HEK293 (cell line): ENCODE results near the gene PTPRK.

ENCODE experiments used
- CTCF ChIA-PET: fragments of 350-600 bp; formaldehyde crosslinking; extraction: SDS; loops from one replicate; lab custom pipeline; 2021; ENCODE audit warnings: antibody characterized with exemption; lab: Yijun Ruan, JAX
- POLR2A ChIA-PET: fragments of 300-600 bp; formaldehyde crosslinking; extraction: SDS; loops from one replicate; lab custom pipeline; 2020; ENCODE audit warnings: antibody characterized with exemption, inconsistent platforms; lab: Yijun Ruan, JAX
- H3K27ac ChIP-seq: fragments of 200-500 bp; sonication (Bioruptor generic); 2 replicates; pipeline ENCODE4 v1.5.1; 2014; ENCODE audit warnings: low read depth, low read length, control low read depth, inconsistent platforms; ENCODE audit errors: extremely low read depth
- H3K36me3 ChIP-seq, 2 experiments: fragments of 200-500 bp in 1 of 2; sonication (Bioruptor generic) in 1 of 2; 1 replicate in 1 of 2; 2 replicates in 1 of 2; pipeline ENCODE4 v1.5.1; 2014 to 2017; ENCODE audit warnings: inconsistent platforms in 2 of 2, low read length in 2 of 2; ENCODE audit not compliant: control insufficient read depth in 2 of 2, insufficient read depth in 1 of 2
- H3K4me1 ChIP-seq: fragments of 200-500 bp; sonication (Bioruptor generic); 2 replicates; pipeline ENCODE4 v1.5.1; 2014; ENCODE audit warnings: mild to moderate bottlenecking, low read length, inconsistent platforms; ENCODE audit not compliant: control insufficient read depth, insufficient read depth
- H3K4me3 ChIP-seq: 2 replicates; pipeline ENCODE4 v1.5.1; 2011; ENCODE audit warnings: low read depth, mild to moderate bottlenecking, control low read depth, low read length, moderate library complexity
- H3K9me3 ChIP-seq: fragments of 200-500 bp; sonication (Bioruptor generic); 2 replicates; pipeline ENCODE4 v1.5.1; 2014; ENCODE audit warnings: low read depth, low read length, inconsistent platforms; ENCODE audit not compliant: control insufficient read depth, insufficient read depth
- FEZF1 ChIP-seq: fragments of 450-650 bp; formaldehyde crosslinking; IDR thresholded peaks from 2 replicates; pipeline ENCODE4 v1.5.1; 2016; ENCODE audit warnings: missing biosample characterization, missing genetic modification characterization
- GLI2 ChIP-seq: fragments of 450-650 bp; formaldehyde crosslinking; IDR thresholded peaks from 2 replicates; pipeline ENCODE4; 2017; ENCODE audit warnings: missing biosample characterization, missing genetic modification characterization, low read depth, borderline replicate concordance
- HIC1 ChIP-seq: fragments of 450-650 bp; formaldehyde crosslinking; IDR thresholded peaks from 2 replicates; pipeline ENCODE4 v1.5.1; 2016; ENCODE audit warnings: missing biosample characterization, missing genetic modification characterization
- KLF8 ChIP-seq: fragments of 450-650 bp; formaldehyde crosslinking; IDR thresholded peaks from 2 replicates; pipeline ENCODE4 v1.5.1; 2016; ENCODE audit warnings: missing biosample characterization, missing genetic modification characterization
- KLF9 ChIP-seq: fragments of 450-650 bp; formaldehyde crosslinking; IDR thresholded peaks from 2 replicates; pipeline ENCODE4 v1.5.1; 2016; ENCODE audit warnings: missing biosample characterization, missing genetic modification characterization, low read depth
- MYNN ChIP-seq: fragments of 450-650 bp; formaldehyde crosslinking; IDR thresholded peaks from 2 replicates; pipeline ENCODE4 v1.5.1; 2016; ENCODE audit warnings: missing biosample characterization, missing genetic modification characterization, borderline replicate concordance
- PRDM4 ChIP-seq: fragments of 450-650 bp; formaldehyde crosslinking; IDR thresholded peaks from 2 replicates; pipeline ENCODE4 v1.5.1; 2017; ENCODE audit warnings: missing biosample characterization, missing genetic modification characterization
- TRIM28 ChIP-seq: IDR thresholded peaks from 2 replicates; pipeline ENCODE4 v1.6.1; 2011; ENCODE audit warnings: low read length, control low read depth, borderline replicate concordance
- ZBTB48 ChIP-seq: fragments of 450-650 bp; formaldehyde crosslinking; IDR thresholded peaks from 2 replicates; pipeline ENCODE4 v1.5.1; 2016; ENCODE audit warnings: missing biosample characterization, missing genetic modification characterization
- ZBTB49 ChIP-seq: fragments of 450-650 bp; formaldehyde crosslinking; IDR thresholded peaks from 2 replicates; pipeline ENCODE4 v1.5.1; 2016; ENCODE audit warnings: missing biosample characterization, missing genetic modification characterization, low read depth
- ZBTB8A ChIP-seq: fragments of 450-650 bp; formaldehyde crosslinking; IDR thresholded peaks from 2 replicates; pipeline ENCODE4 v1.5.1; 2016; ENCODE audit warnings: missing biosample characterization, missing genetic modification characterization
- ZFP37 ChIP-seq: fragments of 450-650 bp; formaldehyde crosslinking; IDR thresholded peaks from 2 replicates; pipeline ENCODE4 v1.5.1; 2016; ENCODE audit warnings: missing biosample characterization, missing genetic modification characterization
- ZNF146 ChIP-seq: fragments of 450-650 bp; formaldehyde crosslinking; IDR thresholded peaks from 2 replicates; pipeline ENCODE4 v1.5.1; 2016; ENCODE audit warnings: missing biosample characterization, missing genetic modification characterization
- ZNF155 ChIP-seq: fragments of 450-650 bp; formaldehyde crosslinking; IDR thresholded peaks from 2 replicates; pipeline ENCODE4 v1.5.1; 2016; ENCODE audit warnings: missing biosample characterization, missing genetic modification characterization
- ZNF16 ChIP-seq: fragments of 450-650 bp; formaldehyde crosslinking; IDR thresholded peaks from 2 replicates; pipeline ENCODE4 v1.5.1; 2016; ENCODE audit warnings: low read depth, missing biosample characterization, missing genetic modification characterization
- ZNF202 ChIP-seq: fragments of 450-650 bp; formaldehyde crosslinking; IDR thresholded peaks from 2 replicates; pipeline ENCODE4 v1.5.1; 2016; ENCODE audit warnings: missing biosample characterization, missing genetic modification characterization, borderline replicate concordance
- ZNF223 ChIP-seq: fragments of 450-650 bp; formaldehyde crosslinking; IDR thresholded peaks from 2 replicates; pipeline ENCODE4 v1.5.1; 2016; ENCODE audit warnings: missing biosample characterization, missing genetic modification characterization
- ZNF280C ChIP-seq: fragments of 450-650 bp; formaldehyde crosslinking; IDR thresholded peaks from 2 replicates; pipeline ENCODE4 v1.5.1; 2016; ENCODE audit warnings: missing biosample characterization, missing genetic modification characterization
- ZNF302 ChIP-seq: fragments of 450-650 bp; formaldehyde crosslinking; IDR thresholded peaks from 2 replicates; pipeline ENCODE4 v1.5.1; 2016; ENCODE audit warnings: missing biosample characterization, missing genetic modification characterization, low read depth
- ZNF366 ChIP-seq: fragments of 450-650 bp; formaldehyde crosslinking; conservative IDR thresholded peaks from 2 replicates; pipeline ENCODE4 v1.5.1; 2016; ENCODE audit warnings: missing biosample characterization, missing genetic modification characterization
- ZNF37A ChIP-seq: fragments of 450-650 bp; IDR thresholded peaks from 2 replicates; pipeline ENCODE4 v1.5.1; 2018; ENCODE audit warnings: missing biosample characterization, missing genetic modification characterization
- ZNF391 ChIP-seq: fragments of 450-650 bp; formaldehyde crosslinking; IDR thresholded peaks from 2 replicates; pipeline ENCODE4 v1.5.1; 2016; ENCODE audit warnings: low read depth, missing biosample characterization, missing genetic modification characterization, borderline replicate concordance
- ZNF433 ChIP-seq: fragments of 450-650 bp; formaldehyde crosslinking; IDR thresholded peaks from 2 replicates; pipeline ENCODE4 v1.5.1; 2016; ENCODE audit warnings: missing biosample characterization, missing genetic modification characterization, low read depth
- ZNF514 ChIP-seq: fragments of 450-650 bp; formaldehyde crosslinking; IDR thresholded peaks from 2 replicates; pipeline ENCODE4 v1.5.1; 2016; ENCODE audit warnings: missing biosample characterization, missing genetic modification characterization
- ZNF561 ChIP-seq: fragments of 450-650 bp; IDR thresholded peaks from 2 replicates; pipeline ENCODE4 v1.5.1; 2018; ENCODE audit warnings: missing biosample characterization, missing genetic modification characterization, borderline replicate concordance
- ZNF692 ChIP-seq: fragments of 450-650 bp; formaldehyde crosslinking; IDR thresholded peaks from 2 replicates; pipeline ENCODE4 v1.5.1; 2016; ENCODE audit warnings: missing biosample characterization, missing genetic modification characterization
- ZNF791 ChIP-seq: fragments of 450-650 bp; formaldehyde crosslinking; IDR thresholded peaks from 2 replicates; pipeline ENCODE4 v1.5.1; 2016; ENCODE audit warnings: missing biosample characterization, missing genetic modification characterization

The PTPRK gene

DNA sequence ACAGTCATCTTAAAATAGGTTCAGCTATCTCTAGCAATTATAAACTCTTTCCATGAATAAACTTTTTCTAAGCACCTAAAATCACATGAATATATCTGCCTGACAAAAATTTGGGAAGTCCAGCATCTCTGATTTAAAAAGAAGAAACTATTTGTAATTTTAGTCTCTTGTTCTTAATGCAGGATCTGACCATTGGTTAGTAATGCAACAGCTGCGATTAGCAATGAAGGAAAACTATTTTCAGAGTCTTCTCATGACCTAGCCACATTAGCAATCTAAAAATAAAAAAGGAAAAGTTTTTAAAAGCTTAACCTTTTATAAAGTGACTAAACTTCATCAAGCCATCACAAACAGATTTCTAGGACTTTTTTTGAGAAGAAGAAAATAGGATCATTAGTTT lies 97.5 kb downstream of the PTPRK start:
- peaks cover 2% of the 10 kb centered on the region; the same call in 1 of the 2 replicates for H3K9me3 ChIP-seq
- H3K27ac ChIP-seq = no peak overlapping the region
- H3K4me1 ChIP-seq = no peaks in the 10 kb centered on the region
- H3K36me3 ChIP-seq = no peaks in the 10 kb centered on the region
- TF ChIP-seq ZNF146 (tag by site-specific recombination) = no peak
- TF ChIP-seq HIC1 (tag by site-specific recombination) = no peak
- no peak for TF ChIP-seq ZNF791 (tag by site-specific recombination)
- TF ChIP-seq ZNF16 (tag by site-specific recombination) = no peak
- no peak for TF ChIP-seq KLF9
- TF ChIP-seq ZBTB48 (tag by site-specific recombination) = no peak
- TF ChIP-seq ZNF433 = no peak
- no peak for TF ChIP-seq ZNF692 (tag by site-specific recombination)
- no peak for TF ChIP-seq ZNF155 (tag by site-specific recombination)
- no peak for TF ChIP-seq ZBTB49
- no peak for TF ChIP-seq ZNF514
- TF ChIP-seq ZFP37 (tag by site-specific recombination) = no peak
- CTCF ChIA-PET = interaction anchor here (0.7 kb wide), 1 partner anchor 747 kb away, joined by 3 read pairs; no protein-coding TSS in a partner anchor
- POLR2A ChIA-PET = interaction anchor here (0.7 kb wide), 1 partner anchor 86 kb away, joined by 7 read pairs; no protein-coding TSS in a partner anchor
- H3K4me3 ChIP-seq = no peak overlapping the region

DNA sequence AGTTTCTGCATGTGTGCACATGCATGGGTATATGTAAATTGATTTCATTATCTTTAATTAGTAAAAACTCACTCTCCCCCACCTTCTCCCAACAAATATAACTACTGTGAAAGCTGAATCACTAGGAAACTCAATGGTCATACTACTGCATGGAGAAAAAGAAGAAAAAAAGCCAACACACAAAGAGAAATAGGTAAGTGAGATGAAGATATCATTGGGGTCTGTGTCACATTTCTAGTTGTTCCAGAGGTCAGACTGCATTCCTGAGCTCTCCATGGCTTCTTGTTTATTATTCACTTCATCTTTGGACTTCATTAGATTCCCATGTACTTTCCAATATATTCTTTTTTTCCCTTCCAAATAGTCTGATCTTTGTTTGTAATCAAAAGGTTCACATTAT lies 98.2 kb downstream of the PTPRK start:
- POLR2A ChIA-PET = no interaction called here
- H3K27ac ChIP-seq = no peak overlapping the region
- CTCF ChIA-PET = no interaction called here
- H3K4me3 ChIP-seq = no peak overlapping the region
- peaks cover 2% of the 10 kb centered on the region; the same call in 1 of the 2 replicates for H3K9me3 ChIP-seq
- no peaks in the 10 kb centered on the region for H3K4me1 ChIP-seq
- H3K36me3 ChIP-seq = no peaks in the 10 kb centered on the region
- no peak for TF ChIP-seq ZBTB8A
- TF ChIP-seq ZNF37A (tag by site-specific recombination) = no peak
- TF ChIP-seq GLI2 (tag by site-specific recombination) = no peak
- TF ChIP-seq TRIM28 = no peak
- TF ChIP-seq ZNF366 (tag by site-specific recombination) = no peak
- no peak for TF ChIP-seq ZNF561 (tag by site-specific recombination)
- TF ChIP-seq MYNN = no peak
- no peak for TF ChIP-seq ZNF223 (tag by site-specific recombination)
- no peak for TF ChIP-seq FEZF1 (tag by site-specific recombination)
- no peak for TF ChIP-seq ZNF391 (tag by site-specific recombination)
- TF ChIP-seq ZNF202 (tag by site-specific recombination) = no peak
- no peak for TF ChIP-seq ZBTB48 (tag by site-specific recombination)
- no peak for TF ChIP-seq KLF8 (tag by site-specific recombination)
- no peak for TF ChIP-seq PRDM4
- TF ChIP-seq ZNF302 = no peak
- TF ChIP-seq ZNF280C (tag by site-specific recombination) = no peak
